K562 (cell line): ENCODE measurements around the gene ATP6V0A4. TPM values are rescaled to one million over a fixed set of nuclear protein-coding genes. Genes with fewer than 3 reads are reported as not detected.

Source experiments
- ATAC-seq: fragments of 200-7000 bp; cut with Tn5 transposase; 3 replicates; pipeline ENCODE4 v1.9.1; 2020; ENCODE audit warnings: moderate library complexity
- BruUV-seq: library from RNA; stranded (reverse); fragments of 400-500 nt; replicated peaks from 2 replicates; lab custom pipeline; 2021; lab: Mats Ljungman, UMichigan
- CTCF ChIA-PET: fragments of 300-600 bp; formaldehyde crosslinking; extraction: SDS; loops from one replicate; lab custom pipeline; 2021; ENCODE audit warnings: low intra/inter-chr PET ratio; lab: Yijun Ruan, JAX
- POLR2A ChIA-PET: fragments of 300-600, 350-650 bp; sonication (Branson Sonifier 250); formaldehyde crosslinking; extraction: SDS; loops from one replicate; lab custom pipeline; 2021; ENCODE audit warnings: antibody characterized with exemption, inconsistent platforms; lab: Yijun Ruan, JAX
- DNase-seq, 4 experiments: peaks; one replicate each; pipeline versions ENCODE4 v3.0.0 to v3.0.0-alpha.2; 2011 to 2018; ENCODE audit warnings: low spot score in 3 of 4, mixed read lengths in 3 of 4; ENCODE audit errors: extremely low read depth in 1 of 4
- FAIRE-seq: peaks from 2 replicates; lab custom pipeline; 2011; peaks lifted over from hg19 to GRCh38; lab: Jason Lieb, UNC
- H2AFZ ChIP-seq: 2 replicates; pipeline ENCODE4 v1.6.0; 2011; ENCODE audit warnings: low read depth, low read length, control low read depth, inconsistent platforms
- H3K27ac ChIP-seq: fragments of 200-600 bp; 3 replicates; pipeline ENCODE4 v1.8.0; 2011; ENCODE audit warnings: low read depth, mild to moderate bottlenecking, control low read depth, inconsistent platforms, low read length, moderate library complexity, mixed read lengths; ENCODE audit errors: extremely low read depth
- H3K27me3 ChIP-seq, 2 experiments: fragments of 300-600 bp in 1 of 2; 2 replicates in 1 of 2; 3 replicates in 1 of 2; pipeline versions ENCODE4 v1.6.0 to v1.8.0; 2011; ENCODE audit warnings: inconsistent platforms in 2 of 2, low read length in 2 of 2, mild to moderate bottlenecking in 1 of 2, mixed read lengths in 1 of 2, moderate library complexity in 1 of 2; ENCODE audit not compliant: control insufficient read depth in 2 of 2, insufficient read depth in 2 of 2
- H3K36me3 ChIP-seq: fragments of 300-600 bp; 3 replicates; pipeline ENCODE4 v1.8.0; 2011; ENCODE audit warnings: mild to moderate bottlenecking, low read length, inconsistent platforms; ENCODE audit not compliant: control insufficient read depth, insufficient read depth
- H3K4me1 ChIP-seq, 2 experiments: fragments of 200-600 bp in 1 of 2; replicated peaks in 1 of 2; 2 replicates in 1 of 2; 3 replicates in 1 of 2; pipeline versions ENCODE4 v1.5.1 to v1.8.0; 2011; ENCODE audit warnings: inconsistent platforms in 2 of 2, low read length in 2 of 2, mild to moderate bottlenecking in 1 of 2, mixed read lengths in 1 of 2, moderate library complexity in 1 of 2; ENCODE audit not compliant: control insufficient read depth in 2 of 2, insufficient read depth in 2 of 2
- H3K4me2 ChIP-seq: 2 replicates; pipeline ENCODE4 v1.6.1; 2011; ENCODE audit warnings: low read length, control low read depth, inconsistent platforms, mixed read lengths; ENCODE audit not compliant: insufficient read depth
- H3K4me3 ChIP-seq: fragments of 200-600 bp; sonication (generic), shearing (Covaris generic); 2 replicates; pipeline ENCODE4 v1.5.1; 2016; ENCODE audit warnings: control low read depth, inconsistent platforms
- H3K79me2 ChIP-seq: fragments of 200-600 bp; 3 replicates; pipeline ENCODE4 v1.8.0; 2011; ENCODE audit warnings: low read length, inconsistent platforms; ENCODE audit not compliant: control insufficient read depth, insufficient read depth
- H3K9ac ChIP-seq, 2 experiments: 2 replicates each; pipeline versions ENCODE4 v1.6.0 to v1.6.1; 2011; ENCODE audit warnings: low read depth in 2 of 2, low read length in 2 of 2, control low read depth in 1 of 2, inconsistent platforms in 1 of 2, mild to moderate bottlenecking in 1 of 2, mixed read lengths in 1 of 2; ENCODE audit not compliant: insufficient read depth in 1 of 2
- H3K9me1 ChIP-seq: one replicate; pipeline ENCODE4 v1.6.0; 2011; ENCODE audit warnings: inconsistent platforms, mild to moderate bottlenecking, low read length, moderate library complexity; ENCODE audit not compliant: control insufficient read depth, insufficient read depth
- H3K9me3 ChIP-seq: replicated peaks from 2 replicates; pipeline ENCODE4 v1.5.1; 2011; ENCODE audit warnings: low read depth, low read length, inconsistent platforms; ENCODE audit not compliant: control insufficient read depth, insufficient read depth
- H4K20me1 ChIP-seq: replicated peaks from 2 replicates; pipeline ENCODE4 v1.6.1; 2011; ENCODE audit warnings: low read length, inconsistent platforms, mixed read lengths; ENCODE audit not compliant: control insufficient read depth, insufficient read depth
- BCL6 ChIP-seq: fragments of 250-450 bp; sonication (Bioruptor Pico); IDR thresholded peaks from 2 replicates; pipeline ENCODE4 v1.4.0; 2020
- CREB5 ChIP-seq: fragments of 250-450 bp; sonication (Bioruptor Pico); IDR thresholded peaks from 2 replicates; pipeline ENCODE4 v1.5.0; 2020; ENCODE audit warnings: mild to moderate bottlenecking
- HMBOX1 ChIP-seq: sonication (generic); IDR thresholded peaks from 2 replicates; pipeline ENCODE4 v1.6.1; 2016
- LARP7 ChIP-seq: fragments of 450-650 bp; IDR thresholded peaks from 2 replicates; pipeline ENCODE4 v1.6.1; 2016
- PATZ1 ChIP-seq: fragments of 250-450 bp; sonication (Bioruptor Pico); IDR thresholded peaks from 2 replicates; pipeline ENCODE4 v1.5.0; 2020; ENCODE audit warnings: mild to moderate bottlenecking, borderline replicate concordance
- TBP ChIP-seq: optimal IDR thresholded peaks from 2 replicates; pipeline ENCODE3; 2011; ENCODE audit warnings: low read depth, low read length, improper control_type of control experiment
- ZC3H4 ChIP-seq: sonication (generic); formaldehyde crosslinking; IDR thresholded peaks from 2 replicates; pipeline ENCODE4 v1.9.0; 2021; ENCODE audit warnings: missing genetic modification reagents, borderline replicate concordance
- ZFP1 ChIP-seq: fragments of 450-650 bp; formaldehyde crosslinking; IDR thresholded peaks from 2 replicates; pipeline ENCODE4 v1.4.0; 2020; ENCODE audit warnings: mild to moderate bottlenecking, mixed read lengths
- ZNF239 ChIP-seq: fragments of 250-450 bp; sonication (Bioruptor Pico); IDR thresholded peaks from 2 replicates; pipeline ENCODE4 v1.4.0; 2020; ENCODE audit warnings: mild to moderate bottlenecking
- ZNF449 ChIP-seq: fragments of 250-450 bp; sonication (Bioruptor Pico); IDR thresholded peaks from 2 replicates; pipeline ENCODE4 v1.8.0; 2022; ENCODE audit warnings: moderate library complexity, mild to moderate bottlenecking, inconsistent platforms
- ZNF518B ChIP-seq: fragments of 250-450 bp; sonication (Bioruptor Pico); IDR thresholded peaks from 2 replicates; pipeline ENCODE4 v1.5.0; 2021; ENCODE audit warnings: mild to moderate bottlenecking, moderate library complexity
- WGBS: fragments of 100-300 bp; shearing (Covaris generic); methylation state at CpG from one replicate; pipeline ENCODE4 v1.1.6; 2016; ENCODE audit warnings: low coverage, mixed read lengths; ENCODE audit not compliant: insufficient coverage; ENCODE audit errors: missing lambda C conversion rate; 5-methylcytosine and 5-hydroxymethylcytosine counted together
- in situ Hi-C: fragments of 300-500 bp; cut with MboI; formaldehyde crosslinking; loops from 4 replicates; pipeline ENCODE4 v1.15.0; 2018; ENCODE audit warnings: inconsistent platforms, mixed read lengths
- intact Hi-C: fragments of 100-400 bp; cut with micrococcal nuclease; formaldehyde crosslinking; loops from 2 replicates; pipeline ENCODE4 v1.14.2; 2022
- polyA plus RNA-seq, 8 experiments: library from polyadenylated mRNA; depleted of rRNA in 4 of 8; stranded (reverse) in 5 of 8; unstranded in 3 of 8; fragments of >200 nt; fragmentation: Nextera tagmentation in 2 of 8; fragmentation: Illumina TruSeq in 1 of 8; extraction: Ambion mirVana in 2 of 8; extraction: Trizol in 1 of 8; gene quantifications; 2 replicates each; pipeline versions ENCODE4 v1.2.1 to v1.2.3, GENCODE V29; 2011 to 2014; ENCODE audit warnings: inconsistent platforms in 1 of 8, missing spikeins in 1 of 8
- total RNA-seq, 7 experiments: library from RNA; depleted of rRNA in 6 of 7; stranded (reverse); fragments of >200 nt in 6 of 7; fragmentation: Illumina TruSeq in 2 of 7; extraction: Trizol in 2 of 7; gene quantifications; 2 replicates each; pipeline versions ENCODE4 v1.2.1 to v1.2.3, GENCODE V29; 2011 to 2021; ENCODE audit warnings: low replicate concordance in 1 of 7

Gene ATP6V0A4
- total and polyA plus RNA-seq, 9 of the 15 experiments (the other 6 are each of a cell fraction or from before 2014, with no cell fraction given), result 0.03 TPM; not detected in 8

GRCh38 chr7:138667535-138668228 is 130.3 kb downstream of the ATP6V0A4 start:
- H3K9me1 ChIP-seq, result no peaks in the 10 kb centered on the region
- ChIA-PET CTCF (no interaction called here), POLR2A (interaction anchor here (2.0 kb wide), 1 partner anchor 10 kb away, joined by 5 read pairs; no protein-coding TSS in a partner anchor)
- no peaks in the 10 kb centered on the region for H3K79me2 ChIP-seq
- H3K9ac ChIP-seq, result no peak overlapping the region
- no peaks in the 10 kb centered on the region; a peak in 1 of 5 replicates for H3K4me1 ChIP-seq
- in situ Hi-C loops, result no loop called here
- H3K36me3 ChIP-seq, result no peaks in the 10 kb centered on the region
- intact Hi-C loops, result no loop called here
- no peaks in the 10 kb centered on the region for H3K9me3 ChIP-seq
- 0% methylated on average over 6 of the region's 6 CpGs for WGBS
- no peak for ATAC-seq
- H3K27me3 ChIP-seq, result peaks cover 8 to 18% of the 10 kb centered on the region in 2 experiments; a peak in 3 of 5 replicates
- BruUV-seq, result no TSS peak
- H3K4me2 ChIP-seq, result no peak overlapping the region
- no peak overlapping the region for H3K4me3 ChIP-seq
- FAIRE-seq, result no peak
- no peak for DNase-seq
- no peak overlapping the region for H3K27ac ChIP-seq
- no peak overlapping the region for H2AFZ ChIP-seq
- no peaks in the 10 kb centered on the region for H4K20me1 ChIP-seq
- TF ChIP-seq BCL6 (CRISPR knock-in tag), result 0 out of 2 replicates have a peak, but pooled peaks have one; percentile 58
- no peak for TF ChIP-seq TBP
- TF ChIP-seq ZNF518B (CRISPR knock-in tag), result no peak
- 0 out of 2 replicates have a peak, but pooled peaks have one; percentile 24 for TF ChIP-seq HMBOX1
- TF ChIP-seq ZNF239 (CRISPR knock-in tag), result peak; percentile 16; the same call in 1 of the 2 replicates
- no peak for TF ChIP-seq LARP7
- 0 out of 2 replicates have a peak, but pooled peaks have one; percentile 16 for TF ChIP-seq CREB5 (CRISPR knock-in tag)
- TF ChIP-seq ZFP1 (CRISPR knock-in tag), result peak; percentile 55; the same call in 1 of the 2 replicates
- TF ChIP-seq PATZ1 (CRISPR knock-in tag), result peak; percentile 52; the same call in 1 of the 2 replicates
- peak; percentile 77; the same call in 1 of the 2 replicates for TF ChIP-seq ZNF449 (CRISPR knock-in tag)
- TF ChIP-seq ZC3H4 (CRISPR knock-in tag), result no peak
